ENCODE results near the gene CCR7. TPM values are rescaled to one million over a fixed set of nuclear protein-coding genes. Genes with fewer than 3 reads are reported as not detected.

The CCR7 gene
- total and polyA plus RNA-seq, 2 of the 13 experiments (the other 11 are each of a cell fraction or from before 2014, with no cell fraction given) = 0.04 to 0.53 TPM

GRCh38 chr17:40541060-40541872 is 24.0 kb downstream of the CCR7 start (continued):
- no peak for TF ChIP-seq STAT6 (CRISPR knock-in tag; IDR thresholded peaks at IDR 0.05; ENCODE audit: borderline replicate concordance)
- TF ChIP-seq ZNF225 (CRISPR knock-in tag; IDR thresholded peaks at IDR 0.05) = no peak
- no peak for TF ChIP-seq MTA3 (CRISPR knock-in tag; IDR thresholded peaks at IDR 0.05)
- TF ChIP-seq REL (CRISPR knock-in tag; conservative IDR thresholded peaks at IDR 0.05) = no peak
- no peak for TF ChIP-seq ZNF512 (CRISPR knock-in tag; IDR thresholded peaks at IDR 0.05)
- TF ChIP-seq ZNF547 (CRISPR knock-in tag; IDR thresholded peaks at IDR 0.05) = no peak
- peak; percentile 11; the same call in 1 of the 2 replicates for TF ChIP-seq ETV5 (CRISPR knock-in tag; IDR thresholded peaks at IDR 0.05; ENCODE audit: borderline replicate concordance)
- TF ChIP-seq ZNF564 (CRISPR knock-in tag; IDR thresholded peaks at IDR 0.05) = 0 out of 2 replicates have a peak, but pooled peaks have one; percentile 38
- no peak for TF ChIP-seq ZNF256 (CRISPR knock-in tag; conservative IDR thresholded peaks at IDR 0.05)
- TF ChIP-seq ZBTB49 (CRISPR knock-in tag; IDR thresholded peaks at IDR 0.05; ENCODE audit: borderline replicate concordance) = no peak
- TF ChIP-seq SP4 (CRISPR knock-in tag; IDR thresholded peaks at IDR 0.05) = no peak
- no peak for TF ChIP-seq ZNF513 (CRISPR knock-in tag; conservative IDR thresholded peaks at IDR 0.05)
- TF ChIP-seq ZNF775 (CRISPR knock-in tag; IDR thresholded peaks at IDR 0.05; ENCODE audit: borderline replicate concordance) = no peak
- no peak for TF ChIP-seq GLI4 (CRISPR knock-in tag; IDR thresholded peaks at IDR 0.05; ENCODE audit: borderline replicate concordance)
- no peak for TF ChIP-seq HBP1 (CRISPR knock-in tag; IDR thresholded peaks at IDR 0.05; ENCODE audit: low read depth)
- no peak; the same call in 1 of the 2 replicates for TF ChIP-seq ZFP91 (CRISPR knock-in tag; IDR thresholded peaks at IDR 0.05; ENCODE audit: borderline replicate concordance)
